Measurements from ENCODE around the gene EBF3. TPM values are rescaled to one million over a fixed set of nuclear protein-coding genes. Genes with fewer than 3 reads are reported as not detected.

Gene EBF3
- total RNA-seq, 1 donor from 2014 or later: not detected

DNA sequence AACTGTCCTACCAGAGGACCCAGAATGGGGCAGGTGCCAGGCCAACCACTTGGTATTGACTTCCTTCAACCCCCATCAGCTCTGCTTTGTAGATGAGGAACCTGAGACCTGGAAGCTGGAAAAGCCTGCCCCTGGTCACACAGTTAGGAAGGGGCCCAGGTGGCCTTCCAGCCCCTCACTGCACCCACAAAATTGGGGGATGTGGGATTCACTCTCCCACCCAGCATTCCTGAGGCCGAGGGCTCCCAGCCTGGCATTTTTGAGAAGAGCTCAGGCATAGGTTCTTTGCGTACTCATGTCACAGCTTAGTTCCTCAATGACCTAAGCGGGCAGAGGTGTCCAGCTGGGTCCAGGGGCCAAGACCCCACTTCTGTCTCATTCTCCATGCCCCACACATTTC lies 46.1 kb downstream of the EBF3 start:
- TF ChIP-seq, protein P1, sequence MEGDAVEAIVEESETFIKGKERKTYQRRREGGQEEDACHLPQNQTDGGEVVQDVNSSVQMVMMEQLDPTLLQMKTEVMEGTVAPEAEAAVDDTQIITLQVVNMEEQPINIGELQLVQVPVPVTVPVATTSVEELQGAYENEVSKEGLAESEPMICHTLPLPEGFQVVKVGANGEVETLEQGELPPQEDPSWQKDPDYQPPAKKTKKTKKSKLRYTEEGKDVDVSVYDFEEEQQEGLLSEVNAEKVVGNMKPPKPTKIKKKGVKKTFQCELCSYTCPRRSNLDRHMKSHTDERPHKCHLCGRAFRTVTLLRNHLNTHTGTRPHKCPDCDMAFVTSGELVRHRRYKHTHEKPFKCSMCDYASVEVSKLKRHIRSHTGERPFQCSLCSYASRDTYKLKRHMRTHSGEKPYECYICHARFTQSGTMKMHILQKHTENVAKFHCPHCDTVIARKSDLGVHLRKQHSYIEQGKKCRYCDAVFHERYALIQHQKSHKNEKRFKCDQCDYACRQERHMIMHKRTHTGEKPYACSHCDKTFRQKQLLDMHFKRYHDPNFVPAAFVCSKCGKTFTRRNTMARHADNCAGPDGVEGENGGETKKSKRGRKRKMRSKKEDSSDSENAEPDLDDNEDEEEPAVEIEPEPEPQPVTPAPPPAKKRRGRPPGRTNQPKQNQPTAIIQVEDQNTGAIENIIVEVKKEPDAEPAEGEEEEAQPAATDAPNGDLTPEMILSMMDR (IDR thresholded peaks at IDR 0.05): no peak
- Mint-ChIP-seq H3K9me3 (ENCODE audit: low read depth) (no peaks in the 10 kb centered on the region), H3K36me3 (ENCODE audit: low read depth) (no peaks in the 10 kb centered on the region), H3K4me1 (ENCODE audit: low read depth) (no peaks in the 10 kb centered on the region), H3K27ac (ENCODE audit: unreplicated experiment) (no peak overlapping the region), H3K27me3 (ENCODE audit: low read depth) (no peaks in the 10 kb centered on the region), H3K4me3 (ENCODE audit: unreplicated experiment) (no peak overlapping the region)
- no peak for DNase-seq (ENCODE audit: low spot score)

DNA sequence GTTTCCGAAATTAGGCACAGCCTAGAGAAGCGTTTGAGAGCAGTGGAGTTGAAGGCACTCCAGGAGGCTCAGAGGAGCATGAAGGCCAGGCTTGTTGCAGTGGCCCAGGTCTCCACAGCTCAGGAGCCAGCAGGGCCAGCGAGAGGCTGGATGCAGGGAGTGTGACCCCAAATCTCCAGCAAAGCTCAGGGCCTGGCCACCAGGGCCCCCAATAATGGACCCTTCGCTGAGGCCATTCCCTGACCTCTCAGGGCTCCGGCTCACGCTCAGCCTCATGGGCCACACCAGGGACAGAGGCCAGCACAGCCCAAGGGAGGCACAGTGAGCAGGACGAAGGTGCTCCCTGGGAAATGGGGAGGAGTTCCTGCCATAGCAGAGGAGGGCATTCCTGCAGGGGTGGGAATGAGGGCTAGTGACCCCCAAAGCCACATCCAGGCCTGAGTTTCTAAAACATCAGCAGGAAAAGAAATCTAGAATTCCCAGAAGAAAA lies 47.5 kb downstream of the EBF3 start:
- TF ChIP-seq, protein P1 (IDR thresholded peaks at IDR 0.05): no peak
- H3K4me1 Mint-ChIP-seq (ENCODE audit: low read depth): no peaks in the 10 kb centered on the region
- no peak overlapping the region for H3K27ac Mint-ChIP-seq (ENCODE audit: unreplicated experiment)
- no peaks in the 10 kb centered on the region for H3K27me3 Mint-ChIP-seq (ENCODE audit: low read depth)
- no peak for DNase-seq (ENCODE audit: low spot score)
- no peaks in the 10 kb centered on the region for H3K36me3 Mint-ChIP-seq (ENCODE audit: low read depth)
- H3K4me3 Mint-ChIP-seq (ENCODE audit: unreplicated experiment): no peak overlapping the region
- H3K9me3 Mint-ChIP-seq (ENCODE audit: low read depth): no peaks in the 10 kb centered on the region

DNA sequence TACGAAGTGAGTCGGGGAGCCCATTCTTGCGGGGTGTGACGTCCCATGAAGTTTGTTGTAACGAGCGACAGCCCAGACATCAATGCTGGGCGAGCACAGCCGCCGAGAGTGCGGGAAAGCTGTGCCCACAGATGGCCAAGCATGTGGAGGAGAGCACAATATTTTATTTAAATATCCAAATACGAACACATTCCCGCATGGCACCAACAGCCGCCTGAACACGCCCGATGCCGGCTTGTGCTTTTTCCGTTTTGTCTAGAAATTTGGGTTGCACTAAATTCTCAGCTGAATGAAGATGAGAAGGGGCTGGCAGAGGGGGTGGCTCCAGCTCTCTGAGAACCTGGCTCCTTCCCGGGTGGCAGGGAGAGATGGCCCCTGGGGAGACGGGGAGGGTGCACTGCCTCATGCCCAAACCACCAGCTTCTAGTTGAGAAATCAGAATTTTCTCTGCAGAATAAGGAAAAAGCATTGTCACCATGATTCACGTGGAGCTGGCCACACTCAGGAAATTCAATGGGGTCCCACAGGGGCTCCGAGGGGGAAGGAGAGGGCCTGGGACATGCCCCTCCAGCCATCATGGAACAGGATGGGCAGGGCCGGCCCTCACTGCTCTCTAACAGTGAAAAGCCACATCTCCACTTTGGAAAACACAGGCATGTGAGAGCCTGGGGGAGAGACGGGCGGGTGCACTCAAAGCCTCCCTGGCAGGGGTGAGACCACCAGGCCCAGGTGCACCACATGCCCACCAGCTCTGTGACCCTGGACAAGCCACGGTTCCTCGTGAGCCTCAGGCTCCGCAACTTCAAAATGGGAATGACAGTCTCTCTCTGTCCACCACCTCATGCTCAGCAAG lies 48.3 kb downstream of the EBF3 start:
- no peaks in the 10 kb centered on the region for H3K36me3 Mint-ChIP-seq (ENCODE audit: low read depth)
- TF ChIP-seq, protein P1 (IDR thresholded peaks at IDR 0.05): no peak
- no peaks in the 10 kb centered on the region for H3K4me1 Mint-ChIP-seq (ENCODE audit: low read depth)
- no peaks in the 10 kb centered on the region for H3K27me3 Mint-ChIP-seq (ENCODE audit: low read depth)
- DNase-seq (ENCODE audit: low spot score): no peak
- no peaks in the 10 kb centered on the region for H3K9me3 Mint-ChIP-seq (ENCODE audit: low read depth)
- no peak overlapping the region for H3K27ac Mint-ChIP-seq (ENCODE audit: unreplicated experiment)
- H3K4me3 Mint-ChIP-seq (ENCODE audit: unreplicated experiment): no peak overlapping the region

DNA sequence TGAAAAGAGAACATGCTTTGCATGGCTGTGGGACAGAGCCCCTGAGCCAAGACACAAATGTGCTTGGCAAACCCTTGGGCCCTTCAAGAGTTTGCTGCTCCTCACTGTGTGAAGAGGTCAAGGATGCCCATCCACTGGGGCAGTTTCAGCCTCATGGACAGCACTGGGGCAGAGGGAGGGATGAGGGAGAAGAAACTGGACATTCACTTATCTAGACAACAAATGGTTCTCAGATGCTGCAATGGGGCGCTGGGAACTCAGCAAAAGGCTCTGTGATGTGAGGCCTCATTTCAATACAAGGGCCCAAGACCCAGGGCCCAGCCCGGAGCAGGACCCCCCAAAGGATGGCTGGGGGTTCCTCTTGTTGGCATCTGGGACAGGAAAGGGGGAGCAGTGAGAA lies 49.1 kb downstream of the EBF3 start:
- TF ChIP-seq, protein P1 (IDR thresholded peaks at IDR 0.05): no peak
- Mint-ChIP-seq H3K36me3 (ENCODE audit: low read depth) (no peaks in the 10 kb centered on the region), H3K4me3 (ENCODE audit: unreplicated experiment) (no peak overlapping the region), H3K4me1 (ENCODE audit: low read depth) (no peaks in the 10 kb centered on the region), H3K27me3 (ENCODE audit: low read depth) (no peaks in the 10 kb centered on the region), H3K27ac (ENCODE audit: unreplicated experiment) (no peak overlapping the region), H3K9me3 (ENCODE audit: low read depth) (no peaks in the 10 kb centered on the region)
- no peak for DNase-seq (ENCODE audit: low spot score)

DNA sequence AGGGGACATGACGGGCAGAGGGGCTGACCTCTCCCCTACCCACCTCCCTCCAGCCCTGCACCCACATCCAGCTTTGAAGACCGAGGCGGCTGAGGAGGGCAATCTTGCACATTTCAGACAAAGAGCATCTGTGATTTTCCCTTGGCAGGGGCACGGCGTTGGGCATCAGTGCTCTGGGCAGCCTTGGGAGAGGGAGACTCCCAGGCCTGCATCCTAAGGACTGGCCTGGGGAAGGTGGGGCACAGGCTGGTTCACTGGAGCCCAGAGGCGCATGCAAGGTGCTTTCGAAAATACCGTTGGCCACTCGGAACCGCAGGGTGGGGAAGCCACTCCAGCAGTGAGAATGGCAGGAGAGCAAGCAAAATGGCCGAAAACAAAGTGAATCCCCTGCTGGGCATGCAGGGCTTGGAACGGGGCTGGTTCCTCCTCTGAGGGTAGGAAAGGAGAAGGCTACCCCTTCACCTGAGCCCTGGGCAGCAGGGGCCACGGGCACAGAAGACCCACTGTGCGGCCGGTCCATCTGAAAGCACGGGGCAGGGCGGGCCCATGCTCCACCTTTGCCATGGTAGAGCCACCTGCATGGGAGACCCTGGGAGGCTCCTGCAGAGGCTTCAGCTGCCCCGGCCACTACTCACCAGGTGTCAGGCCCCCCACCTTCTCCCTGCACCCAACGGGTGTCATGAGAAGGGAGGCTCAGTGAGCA lies 49.8 kb downstream of the EBF3 start:
- Mint-ChIP-seq H3K9me3 (ENCODE audit: low read depth) (no peaks in the 10 kb centered on the region), H3K36me3 (ENCODE audit: low read depth) (no peaks in the 10 kb centered on the region), H3K27ac (ENCODE audit: unreplicated experiment) (no peak overlapping the region), H3K4me1 (ENCODE audit: low read depth) (no peaks in the 10 kb centered on the region), H3K4me3 (ENCODE audit: unreplicated experiment) (no peak overlapping the region), H3K27me3 (ENCODE audit: low read depth) (no peaks in the 10 kb centered on the region)
- TF ChIP-seq, protein P1 (IDR thresholded peaks at IDR 0.05): no peak
- DNase-seq (ENCODE audit: low spot score): no peak

All from chondrocyte (in vitro differentiated cells).